SK-N-SH (cell line): Measurements from ENCODE around the gene MAP7. TPM values are rescaled to one million over a fixed set of nuclear protein-coding genes. Genes with fewer than 3 reads are reported as not detected.

Experiments used
- CTCF ChIA-PET: fragments of 300-600, 350-600 bp; formaldehyde crosslinking; extraction: SDS; loops from one replicate; lab custom pipeline; 2021; lab: Yijun Ruan, JAX
- POLR2A ChIA-PET: fragments of 350-600 bp; sonication (Branson Sonifier 250); formaldehyde crosslinking; extraction: SDS; loops from one replicate; lab custom pipeline; 2020; ENCODE audit warnings: antibody characterized with exemption, inconsistent platforms; lab: Yijun Ruan, JAX
- DNase-seq: peaks from one replicate; pipeline ENCODE4 v3.0.0; 2012
- H2AFZ ChIP-seq: fragments of 200-600 bp; sonication (generic); 2 replicates; pipeline ENCODE4 v1.8.1; 2016; ENCODE audit warnings: antibody characterized with exemption, mild to moderate bottlenecking, low read depth
- H3F3A ChIP-seq: fragments of 200-600 bp; sonication (generic); replicated peaks from 2 replicates; pipeline ENCODE3; 2016; ENCODE audit warnings: antibody characterized with exemption, mild to moderate bottlenecking; ENCODE audit not compliant: insufficient read depth
- H3K27ac ChIP-seq, 2 experiments: fragments of 200-500 bp in 1 of 2; fragments of 200-600 bp in 1 of 2; sonication (Bioruptor generic) in 1 of 2; sonication (generic), shearing (Covaris generic) in 1 of 2; 2 replicates each; pipeline versions ENCODE4 v1.5.1 to v1.6.1; 2014 to 2016; ENCODE audit warnings: low read depth in 2 of 2, inconsistent platforms in 1 of 2, low read length in 1 of 2, mild to moderate bottlenecking in 1 of 2, mixed read lengths in 1 of 2
- H3K27me3 ChIP-seq: fragments of 200-600 bp; sonication (generic), shearing (Covaris generic); 2 replicates; pipeline ENCODE4 v1.6.1; 2016; ENCODE audit warnings: mixed run types; ENCODE audit not compliant: insufficient read depth
- H3K36me3 ChIP-seq, 2 experiments: fragments of 200-500 bp in 1 of 2; fragments of 200-600 bp in 1 of 2; sonication (Bioruptor generic) in 1 of 2; sonication (generic) in 1 of 2; replicated peaks in 1 of 2; 2 replicates each; pipeline versions ENCODE3 to v1.5.1; 2014 to 2016; ENCODE audit warnings: low read length in 1 of 2, mild to moderate bottlenecking in 1 of 2; ENCODE audit not compliant: insufficient read depth in 2 of 2, control insufficient read depth in 1 of 2
- H3K4me1 ChIP-seq, 2 experiments: fragments of 200-500 bp in 1 of 2; fragments of 200-600 bp in 1 of 2; sonication (Bioruptor generic) in 1 of 2; sonication (generic), shearing (Covaris generic) in 1 of 2; 2 replicates each; pipeline versions ENCODE4 v1.5.1 to v1.6.1; 2014 to 2016; ENCODE audit warnings: low read depth in 1 of 2, low read length in 1 of 2, mixed run types in 1 of 2; ENCODE audit not compliant: insufficient read depth in 2 of 2, control insufficient read depth in 1 of 2
- H3K4me2 ChIP-seq: fragments of 200-600 bp; sonication (generic), shearing (Covaris generic); 2 replicates; pipeline ENCODE4 v1.6.1; 2017; ENCODE audit warnings: mixed run types
- H3K4me3 ChIP-seq, 2 experiments: fragments of 200-500 bp in 1 of 2; fragments of 200-600 bp in 1 of 2; sonication (Bioruptor generic) in 1 of 2; sonication (generic), shearing (Covaris generic) in 1 of 2; 2 replicates each; pipeline versions ENCODE4 v1.5.1 to v1.8.1; 2014 to 2016; ENCODE audit warnings: low read depth in 2 of 2, inconsistent platforms in 1 of 2, low read length in 1 of 2, mild to moderate bottlenecking in 1 of 2, mixed read lengths in 1 of 2, moderate library complexity in 1 of 2
- H3K79me2 ChIP-seq: fragments of 200-600 bp; sonication (generic); 2 replicates; pipeline ENCODE4 v1.8.1; 2017; ENCODE audit warnings: mild to moderate bottlenecking; ENCODE audit not compliant: insufficient read depth
- H3K9ac ChIP-seq: fragments of 200-600 bp; sonication (generic); 2 replicates; pipeline ENCODE4 v1.6.1; 2017; ENCODE audit warnings: mixed run types
- H3K9me2 ChIP-seq: fragments of 200-600 bp; sonication (generic); 2 replicates; pipeline ENCODE4 v1.6.1; 2017; ENCODE audit warnings: mixed run types
- H3K9me3 ChIP-seq: fragments of 200-600 bp; sonication (generic); 2 replicates; pipeline ENCODE4 v1.6.1; 2017; ENCODE audit warnings: mixed run types, mild to moderate bottlenecking, moderate library complexity
- H4K20me1 ChIP-seq: fragments of 200-600 bp; sonication (generic); 2 replicates; pipeline ENCODE4 v1.6.1; 2017; ENCODE audit warnings: mild to moderate bottlenecking, mixed run types; ENCODE audit not compliant: insufficient read depth
- CHD2 ChIP-seq: fragments of 150-350 bp; IDR thresholded peaks from 2 replicates; pipeline ENCODE4 v1.6.1; 2018; ENCODE audit warnings: low read length; ENCODE audit not compliant: partially characterized antibody
- FOSL2 ChIP-seq: IDR thresholded peaks from 2 replicates; pipeline ENCODE4 v1.4.0; 2012; ENCODE audit warnings: low read depth, mild to moderate bottlenecking, moderate library complexity, borderline replicate concordance
- GABPA ChIP-seq: IDR thresholded peaks from 2 replicates; pipeline ENCODE4 v1.4.0; 2012; ENCODE audit warnings: low read depth, mild to moderate bottlenecking
- JUND ChIP-seq: IDR thresholded peaks from 2 replicates; pipeline ENCODE4 v1.4.0; 2012
- MEF2A ChIP-seq: IDR thresholded peaks from 2 replicates; pipeline ENCODE4 v1.4.0; 2012; ENCODE audit warnings: low read depth, borderline replicate concordance
- RAD21 ChIP-seq: IDR thresholded peaks from 2 replicates; pipeline ENCODE4 v1.6.1; 2012; ENCODE audit warnings: mild to moderate bottlenecking, low read length
- SIN3A ChIP-seq: IDR thresholded peaks from 2 replicates; pipeline ENCODE4 v1.6.1; 2012; ENCODE audit warnings: low read depth, mild to moderate bottlenecking, low read length, moderate library complexity, borderline replicate concordance
- TCF12 ChIP-seq: IDR thresholded peaks from 2 replicates; pipeline ENCODE4 v1.4.0; 2012
- USF1 ChIP-seq: IDR thresholded peaks from 2 replicates; pipeline ENCODE4 v1.4.0; 2012; ENCODE audit warnings: low read depth, borderline replicate concordance
- WGBS: methylation state at CpG from one replicate; pipeline ENCODE4 v1.1.6; 2017; ENCODE audit warnings: low lambda C conversion rate; 5-methylcytosine and 5-hydroxymethylcytosine counted together
- polyA plus RNA-seq, 3 experiments: library from polyadenylated mRNA; depleted of rRNA; stranded (reverse); fragments of >200 nt; gene quantifications; 2 replicates each; pipeline ENCODE4 v1.2.3, GENCODE V29; 2012

MAP7 gene
- polyA plus RNA-seq, 1 of the 3 experiments (the other 2 are of a cell fraction), result 0.76 TPM

- DNase-seq, result no peak
- Histone ChIP-seq H3K27me3 (no peaks in the 10 kb centered on the region), H3K9me3 (no peaks in the 10 kb centered on the region), H4K20me1 (no peaks in the 10 kb centered on the region), H3K79me2 (no peaks in the 10 kb centered on the region), H3K36me3 (no peaks in the 10 kb centered on the region), H3K4me2 (no peak overlapping the region), H3K27ac (no peak overlapping the region), H3K9ac (no peak overlapping the region), H2AFZ (no peak overlapping the region), H3F3A (peaks cover 20% of the 10 kb centered on the region), H3K9me2 (no peaks in the 10 kb centered on the region), H3K4me1 (peaks cover 2 to 12% of the 10 kb centered on the region in 2 experiments; a peak in 2 of 4 replicates), H3K4me3 (no peak overlapping the region)
- POLR2A ChIA-PET, result no interaction called here
- TF ChIP-seq RAD21 (no peak), MEF2A (no peak), JUND (no peak), FOSL2 (no peak), USF1 (no peak), SIN3A (no peak), CHD2 (no peak), TCF12 (no peak)
- CTCF ChIA-PET, result interaction anchor here (1.0 to 1.7 kb wide), 3 partner anchors 10 to 146 kb away, joined by 4 to 8 read pairs (median 4); partner anchors contain the start of gene MAP7
- 79% methylated on average over 6 of the region's 6 CpGs for WGBS
These were observed 145.4 kb downstream of the MAP7 start for GRCh38 chr6:136404627-136405419.

DNA sequence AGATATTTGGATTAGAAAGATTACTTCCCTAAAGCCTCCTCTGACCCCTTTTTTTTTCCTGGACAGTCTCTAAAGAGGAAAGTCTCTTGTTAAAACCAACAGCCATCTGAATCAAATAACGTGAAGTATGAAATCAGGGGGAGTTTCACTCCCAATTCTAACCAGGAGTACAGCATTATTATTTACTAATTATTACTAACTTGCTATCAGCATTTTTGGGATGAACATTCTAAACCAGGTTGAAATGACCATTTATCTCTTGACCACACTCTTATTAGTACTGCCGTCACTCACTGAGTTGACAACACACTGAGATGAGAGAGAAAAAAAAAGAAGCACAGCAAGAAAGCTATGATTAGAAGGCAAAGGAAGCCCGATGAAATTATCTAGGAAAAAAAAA is 146.2 kb downstream of the MAP7 start:
- Histone ChIP-seq H2AFZ (no peak overlapping the region), H3K9ac (no peak overlapping the region), H3K79me2 (no peaks in the 10 kb centered on the region), H3K36me3 (no peaks in the 10 kb centered on the region), H3F3A (peaks cover 20% of the 10 kb centered on the region), H3K4me3 (no peak overlapping the region), H4K20me1 (no peaks in the 10 kb centered on the region), H3K4me1 (peaks cover 2 to 12% of the 10 kb centered on the region in 2 experiments; a peak in 2 of 4 replicates), H3K27ac (peak overlapping the region in 1 of 2 experiments; percentile 88; a peak in 2 of 4 replicates), H3K9me3 (no peaks in the 10 kb centered on the region), H3K4me2 (peak overlapping the region; percentile 35; the same call in 1 of the 2 replicates), H3K27me3 (no peaks in the 10 kb centered on the region), H3K9me2 (no peaks in the 10 kb centered on the region)
- no peak for TF ChIP-seq GABPA
- ChIA-PET CTCF (interaction anchor here (1.0 to 1.7 kb wide), 3 partner anchors 21 to 146 kb away, joined by 3 to 8 read pairs (median 4); partner anchors contain the start of gene MAP7), POLR2A (no interaction called here)
- no peak for DNase-seq
- WGBS, result 64% methylated on average over 3 of the region's 3 CpGs
